Neural progenitor cell (in vitro differentiated cells): ENCODE data around the gene TTYH1. TPM values are rescaled to one million over a fixed set of nuclear protein-coding genes. Genes with fewer than 3 reads are reported as not detected.

Experiments
- DNase-seq: peaks from one replicate; pipeline ENCODE4 v3.0.0-alpha.2; 2016; ENCODE audit warnings: low spot score
- H2AFZ ChIP-seq: fragments of 200-600 bp; sonication (generic); replicated peaks from 2 replicates; pipeline ENCODE4 v1.6.1; 2016; ENCODE audit warnings: antibody characterized with exemption
- H3F3A ChIP-seq: fragments of 200-600 bp; sonication (generic); 2 replicates; pipeline ENCODE4 v1.6.1; 2016; ENCODE audit warnings: antibody characterized with exemption, low read depth
- H3K27ac ChIP-seq: fragments of 200-600 bp; sonication (generic); 2 replicates; pipeline ENCODE4 v1.5.1; 2016; ENCODE audit warnings: mild to moderate bottlenecking
- H3K27me3 ChIP-seq: fragments of 200-600 bp; sonication (generic); 2 replicates; pipeline ENCODE4 v1.6.1; 2016; ENCODE audit warnings: mild to moderate bottlenecking, moderate library complexity
- H3K36me3 ChIP-seq: fragments of 200-600 bp; sonication (generic); 2 replicates; pipeline ENCODE4 v1.5.1; 2016
- H3K4me1 ChIP-seq: fragments of 200-600 bp; sonication (generic); 2 replicates; pipeline ENCODE4 v1.6.1; 2016; ENCODE audit warnings: mixed run types
- H3K4me2 ChIP-seq: fragments of 200-600 bp; sonication (generic); 2 replicates; pipeline ENCODE4 v1.6.1; 2016
- H3K4me3 ChIP-seq: fragments of 200-600 bp; sonication (generic); 2 replicates; pipeline ENCODE4 v1.5.1; 2016
- H3K79me2 ChIP-seq: fragments of 200-600 bp; sonication (generic); 2 replicates; pipeline ENCODE4 v1.6.1; 2016; ENCODE audit warnings: low read depth
- H3K9ac ChIP-seq: fragments of 200-600 bp; sonication (generic); 2 replicates; pipeline ENCODE4 v1.6.1; 2016
- H3K9me3 ChIP-seq: fragments of 200-600 bp; sonication (generic); 2 replicates; pipeline ENCODE4 v1.5.1; 2016; ENCODE audit warnings: low read depth
- H4K20me1 ChIP-seq: fragments of 200-600 bp; sonication (generic); 2 replicates; pipeline ENCODE4 v1.6.1; 2016; ENCODE audit warnings: low read depth
- H3K27ac Mint-ChIP-seq: 3 replicates; pipeline ENCODE4 v1.8.0; 2021; ENCODE audit warnings: mixed read lengths
- H3K27me3 Mint-ChIP-seq: 2 replicates; pipeline ENCODE4 v1.8.0; 2022; ENCODE audit warnings: low read depth, mild to moderate bottlenecking, inconsistent platforms, moderate library complexity, mixed read lengths; ENCODE audit not compliant: insufficient read depth
- H3K36me3 Mint-ChIP-seq: 3 replicates; pipeline ENCODE4 v1.8.0; 2021; ENCODE audit warnings: mixed read lengths
- H3K4me1 Mint-ChIP-seq: 3 replicates; pipeline ENCODE4 v1.8.0; 2021; ENCODE audit warnings: mixed read lengths
- H3K4me3 Mint-ChIP-seq: 3 replicates; pipeline ENCODE4 v1.8.0; 2021; ENCODE audit warnings: mild to moderate bottlenecking, moderate library complexity, mixed read lengths
- H3K9me3 Mint-ChIP-seq: 3 replicates; pipeline ENCODE4 v1.8.0; 2020; ENCODE audit warnings: mixed read lengths
- EZH2 ChIP-seq: fragments of 200-600 bp; sonication (generic); IDR thresholded peaks from 2 replicates; pipeline ENCODE4 v1.6.1; 2017; ENCODE audit warnings: antibody characterized with exemption, mild to moderate bottlenecking, moderate library complexity
- EZH2phosphoT487 ChIP-seq: fragments of 200-600 bp; sonication (generic); IDR thresholded peaks from 2 replicates; pipeline ENCODE4 v1.6.1; 2017; ENCODE audit warnings: antibody characterized with exemption
- total RNA-seq: library from RNA; depleted of rRNA; stranded (reverse); fragments of >200 nt; gene quantifications from 2 replicates; pipeline ENCODE4 v1.2.3, GENCODE V29; 2015; ENCODE audit warnings: low replicate concordance
- TF ChIP-seq, protein P1 (sequence below): fragments of 200-600 bp; sonication (generic); IDR thresholded peaks from 2 replicates; pipeline ENCODE4 v1.5.1; 2017; ENCODE audit warnings: antibody characterized with exemption, mild to moderate bottlenecking

Gene TTYH1
- total RNA-seq, 1 donor from 2014 or later: 34.2 TPM

DNA sequence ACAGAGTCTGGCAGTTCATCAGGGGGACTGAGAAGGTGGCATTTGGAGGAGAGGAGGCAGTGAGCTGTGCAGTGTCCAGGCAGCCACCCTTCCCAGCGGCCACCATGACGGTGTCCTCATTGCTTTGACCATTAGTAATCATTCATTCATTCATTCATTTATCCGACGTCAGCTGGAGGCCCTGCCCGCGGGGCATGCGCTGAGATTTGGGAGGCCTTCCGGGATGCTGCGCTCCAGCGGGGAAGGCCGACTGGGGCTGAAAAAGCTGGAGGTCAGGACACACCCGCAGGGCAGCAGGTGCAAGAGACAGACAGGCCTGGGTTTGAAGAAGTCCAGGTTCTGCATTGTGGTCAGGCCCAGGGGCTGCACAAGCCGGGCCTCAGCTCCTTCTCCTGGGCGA, 8.9 kb downstream of the TTYH1 start:
- peaks cover 30% of the 10 kb centered on the region for H3F3A ChIP-seq
- no peak overlapping the region for H3K4me3 ChIP-seq
- H3K4me2 ChIP-seq: no peak overlapping the region
- TF ChIP-seq EZH2 (no peak), EZH2phosphoT487 (no peak)
- TF ChIP-seq, protein P1, sequence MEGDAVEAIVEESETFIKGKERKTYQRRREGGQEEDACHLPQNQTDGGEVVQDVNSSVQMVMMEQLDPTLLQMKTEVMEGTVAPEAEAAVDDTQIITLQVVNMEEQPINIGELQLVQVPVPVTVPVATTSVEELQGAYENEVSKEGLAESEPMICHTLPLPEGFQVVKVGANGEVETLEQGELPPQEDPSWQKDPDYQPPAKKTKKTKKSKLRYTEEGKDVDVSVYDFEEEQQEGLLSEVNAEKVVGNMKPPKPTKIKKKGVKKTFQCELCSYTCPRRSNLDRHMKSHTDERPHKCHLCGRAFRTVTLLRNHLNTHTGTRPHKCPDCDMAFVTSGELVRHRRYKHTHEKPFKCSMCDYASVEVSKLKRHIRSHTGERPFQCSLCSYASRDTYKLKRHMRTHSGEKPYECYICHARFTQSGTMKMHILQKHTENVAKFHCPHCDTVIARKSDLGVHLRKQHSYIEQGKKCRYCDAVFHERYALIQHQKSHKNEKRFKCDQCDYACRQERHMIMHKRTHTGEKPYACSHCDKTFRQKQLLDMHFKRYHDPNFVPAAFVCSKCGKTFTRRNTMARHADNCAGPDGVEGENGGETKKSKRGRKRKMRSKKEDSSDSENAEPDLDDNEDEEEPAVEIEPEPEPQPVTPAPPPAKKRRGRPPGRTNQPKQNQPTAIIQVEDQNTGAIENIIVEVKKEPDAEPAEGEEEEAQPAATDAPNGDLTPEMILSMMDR: no peak
- H3K79me2 ChIP-seq: peaks cover 8% of the 10 kb centered on the region
- H3K4me1 ChIP-seq: peaks cover 23% of the 10 kb centered on the region
- H4K20me1 ChIP-seq: peaks cover 27% of the 10 kb centered on the region
- no peak overlapping the region for H3K27ac ChIP-seq
- no peak overlapping the region for H3K9ac ChIP-seq
- peak overlapping the region; percentile 15 for H3K4me3 Mint-ChIP-seq
- peaks cover 4% of the 10 kb centered on the region for H3K27me3 Mint-ChIP-seq
- H3K27me3 ChIP-seq: no peaks in the 10 kb centered on the region
- no peaks in the 10 kb centered on the region for H3K9me3 Mint-ChIP-seq
- H2AFZ ChIP-seq: no peak overlapping the region
- DNase-seq: no peak
- H3K9me3 ChIP-seq: no peaks in the 10 kb centered on the region
- no peaks in the 10 kb centered on the region for H3K36me3 ChIP-seq
- H3K27ac Mint-ChIP-seq: peak overlapping the region; percentile 63
- peaks cover 35% of the 10 kb centered on the region for H3K36me3 Mint-ChIP-seq
- peaks cover 58% of the 10 kb centered on the region for H3K4me1 Mint-ChIP-seq

DNA sequence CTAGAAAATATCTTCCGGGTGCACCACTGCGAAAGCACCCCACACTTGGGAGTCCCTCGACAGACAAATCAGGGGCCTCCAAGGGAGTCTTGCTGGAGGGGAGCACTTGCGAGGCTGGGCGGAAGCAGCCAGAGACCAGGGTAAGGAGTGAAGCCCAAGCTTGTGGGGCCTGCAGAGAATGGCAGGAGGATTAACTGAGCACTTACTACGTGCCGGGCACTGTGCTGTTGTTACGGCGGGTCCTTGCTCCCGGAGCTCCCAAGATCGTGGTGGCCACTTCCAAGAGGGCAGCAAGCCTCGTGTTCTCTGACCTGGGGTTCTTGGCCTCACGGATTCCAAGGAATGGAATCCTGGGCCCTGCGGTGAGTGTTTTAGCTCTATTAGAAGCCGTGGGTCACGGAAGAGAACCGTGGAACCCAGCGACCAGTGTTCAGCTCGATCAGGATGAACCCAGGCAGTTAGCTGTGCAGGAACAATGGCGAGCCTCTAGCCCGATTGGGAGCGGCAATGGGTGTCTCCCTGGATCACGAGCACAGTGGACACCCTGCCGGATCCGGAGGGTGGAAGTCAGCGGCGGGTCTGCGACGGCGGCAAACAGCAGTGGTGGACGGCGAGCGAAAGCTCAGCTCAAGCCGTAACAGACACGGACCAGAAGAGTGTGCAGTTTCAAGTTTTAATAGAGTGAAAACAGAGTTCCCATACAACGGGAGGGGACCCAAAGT, 9.6 kb downstream of the TTYH1 start:
- no peak overlapping the region for H3K4me3 ChIP-seq
- peaks cover 24% of the 10 kb centered on the region for H3F3A ChIP-seq
- TF ChIP-seq, protein P1: no peak
- no peak for TF ChIP-seq EZH2
- no peak for TF ChIP-seq EZH2phosphoT487
- no peak overlapping the region for H3K4me2 ChIP-seq
- peaks cover 2% of the 10 kb centered on the region for H3K79me2 ChIP-seq
- no peaks in the 10 kb centered on the region for H3K9me3 Mint-ChIP-seq
- H3K9ac ChIP-seq: no peak overlapping the region
- H3K9me3 ChIP-seq: no peaks in the 10 kb centered on the region
- no peak overlapping the region for H3K27ac ChIP-seq
- peaks cover 32% of the 10 kb centered on the region for H4K20me1 ChIP-seq
- H3K4me1 Mint-ChIP-seq: peaks cover 55% of the 10 kb centered on the region
- H3K36me3 Mint-ChIP-seq: peaks cover 38% of the 10 kb centered on the region
- no peaks in the 10 kb centered on the region for H3K27me3 ChIP-seq
- H3K36me3 ChIP-seq: no peaks in the 10 kb centered on the region
- H3K27me3 Mint-ChIP-seq: peaks cover 6% of the 10 kb centered on the region
- peaks cover 23% of the 10 kb centered on the region for H3K4me1 ChIP-seq
- H3K27ac Mint-ChIP-seq: peak overlapping the region; percentile 53
- no peak overlapping the region for H2AFZ ChIP-seq
- no peak for DNase-seq
- H3K4me3 Mint-ChIP-seq: peak overlapping the region; percentile 15

DNA sequence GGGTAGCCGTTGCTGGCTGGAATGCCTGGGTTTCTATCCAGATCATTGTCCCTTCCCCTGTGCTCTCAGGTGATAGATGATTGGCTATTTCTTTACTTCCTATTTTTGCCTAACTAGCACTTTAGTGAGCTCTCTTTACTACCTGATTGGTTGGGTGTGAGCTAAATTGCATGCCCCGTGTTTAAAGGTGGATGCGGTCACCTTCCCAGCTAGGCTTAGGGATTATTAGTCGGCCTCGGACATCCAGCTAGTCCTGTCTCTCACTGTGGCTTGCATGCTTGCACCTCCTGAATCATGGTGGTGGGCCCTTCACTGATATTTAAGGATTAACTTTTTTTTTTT, 10.1 kb downstream of the TTYH1 start:
- Histone ChIP-seq H3K4me1 (peaks cover 26% of the 10 kb centered on the region), H3K27ac (no peak overlapping the region), H4K20me1 (peaks cover 37% of the 10 kb centered on the region), H3K79me2 (no peaks in the 10 kb centered on the region), H3K36me3 (no peaks in the 10 kb centered on the region), H3K27me3 (no peaks in the 10 kb centered on the region), H3F3A (peaks cover 19% of the 10 kb centered on the region), H3K4me3 (no peak overlapping the region), H3K4me2 (no peak overlapping the region), H3K9me3 (no peaks in the 10 kb centered on the region), H2AFZ (no peak overlapping the region), H3K9ac (no peak overlapping the region)
- Mint-ChIP-seq H3K27me3 (peaks cover 6% of the 10 kb centered on the region), H3K36me3 (peaks cover 38% of the 10 kb centered on the region), H3K4me3 (no peak overlapping the region), H3K27ac (peak overlapping the region; percentile 53), H3K9me3 (no peaks in the 10 kb centered on the region), H3K4me1 (peaks cover 53% of the 10 kb centered on the region)
- TF ChIP-seq, protein P1: no peak
- TF ChIP-seq EZH2phosphoT487: no peak
- no peak for TF ChIP-seq EZH2
- DNase-seq: no peak
